Keratinocyte (primary cell): Measurements from ENCODE around the gene CDC26. TPM values are rescaled to one million over a fixed set of nuclear protein-coding genes. Genes with fewer than 3 reads are reported as not detected.

ENCODE experiments used
- DNase-seq: peaks from one replicate; pipeline ENCODE4 v3.0.0-alpha.2; 2011; ENCODE audit warnings: low read depth, missing footprints, low spot score
- FAIRE-seq: peaks from 2 replicates; lab custom pipeline; 2011; peaks lifted over from hg19 to GRCh38; lab: Jason Lieb, UNC
- H2AFZ ChIP-seq: 2 replicates; pipeline ENCODE4 v1.6.0; 2012; ENCODE audit warnings: low read length, control low read depth, inconsistent platforms; ENCODE audit not compliant: control insufficient read depth
- H3K27ac ChIP-seq: 2 replicates; pipeline ENCODE4 v1.5.1; 2011; ENCODE audit warnings: low read length; ENCODE audit not compliant: control insufficient read depth, insufficient read depth
- H3K27me3 ChIP-seq: 3 replicates; pipeline ENCODE4 v1.6.0; 2011; ENCODE audit warnings: low read length; ENCODE audit not compliant: control insufficient read depth, insufficient read depth; ENCODE audit errors: extremely low read depth
- H3K36me3 ChIP-seq, 2 experiments: 2 replicates in 1 of 2; 3 replicates in 1 of 2; pipeline ENCODE4 v1.5.1; 2011; ENCODE audit warnings: low read length in 2 of 2, mild to moderate bottlenecking in 1 of 2; ENCODE audit not compliant: control insufficient read depth in 2 of 2, insufficient read depth in 2 of 2; ENCODE audit errors: extremely low read depth in 1 of 2
- H3K4me1 ChIP-seq: 3 replicates; pipeline ENCODE4 v1.5.1; 2011; ENCODE audit warnings: low read length; ENCODE audit not compliant: control insufficient read depth, insufficient read depth; ENCODE audit errors: extremely low read depth
- H3K4me2 ChIP-seq: 3 replicates; pipeline ENCODE4 v1.6.0; 2011; ENCODE audit warnings: low read depth, low read length; ENCODE audit not compliant: control insufficient read depth, insufficient read depth; ENCODE audit errors: extremely low read depth
- H3K4me3 ChIP-seq, 3 experiments: fragments of 200-600 bp in 1 of 3; sonication (generic) in 1 of 3; 2 replicates in 2 of 3; 3 replicates in 1 of 3; pipeline ENCODE4 v1.5.1; 2011 to 2016; ENCODE audit warnings: low read length in 3 of 3, mild to moderate bottlenecking in 3 of 3, control low read depth in 2 of 3, inconsistent platforms in 1 of 3, low read depth in 1 of 3, mixed read lengths in 1 of 3, mixed run types in 1 of 3, moderate library complexity in 1 of 3; ENCODE audit not compliant: control insufficient read depth in 2 of 3, insufficient read depth in 2 of 3; ENCODE audit errors: extremely low read depth in 1 of 3
- H3K79me2 ChIP-seq: 2 replicates; pipeline ENCODE4 v1.6.0; 2012; ENCODE audit warnings: low read length; ENCODE audit not compliant: control insufficient read depth, insufficient read depth
- H3K9ac ChIP-seq: 3 replicates; pipeline ENCODE4 v1.6.0; 2011; ENCODE audit warnings: low read length; ENCODE audit not compliant: control insufficient read depth, insufficient read depth; ENCODE audit errors: extremely low read depth
- H3K9me1 ChIP-seq: 3 replicates; pipeline ENCODE4 v1.6.0; 2011; ENCODE audit warnings: low read length; ENCODE audit not compliant: control insufficient read depth, insufficient read depth; ENCODE audit errors: extremely low read depth
- H3K9me3 ChIP-seq: 2 replicates; pipeline ENCODE4 v1.5.1; 2012; ENCODE audit warnings: low read depth, low read length; ENCODE audit not compliant: control insufficient read depth
- H4K20me1 ChIP-seq: 3 replicates; pipeline ENCODE4 v1.6.0; 2011; ENCODE audit warnings: low read length; ENCODE audit not compliant: control insufficient read depth, insufficient read depth; ENCODE audit errors: extremely low read depth
- EZH2 ChIP-seq: IDR thresholded peaks from one replicate; pipeline ENCODE4 v1.6.1; 2012; ENCODE audit warnings: inconsistent platforms, mild to moderate bottlenecking, low read length, moderate library complexity
- dilution Hi-C: fragments of 300-500 bp; cut with MboI; formaldehyde crosslinking; loops from one replicate; pipeline ENCODE4 v1.7.0; 2020; ENCODE audit warnings: low sequenced_read_pairs; ENCODE audit not compliant: extremely low pct_ligation_motif_present
- polyA plus RNA-seq, 5 experiments: library from polyadenylated mRNA; depleted of rRNA in 3 of 5; stranded (reverse) in 3 of 5; stranded (forward) in 1 of 5; unstranded in 1 of 5; fragments of >200 nt; gene quantifications; 1 replicate in 1 of 5; 2 replicates in 3 of 5; 3 replicates in 1 of 5; pipeline versions ENCODE4 v1.2.1 to v1.2.3, GENCODE V29; 2011 to 2012; ENCODE audit warnings: missing spikeins in 2 of 5, low read depth in 1 of 5, low replicate concordance in 1 of 5
- TF ChIP-seq, protein P1 (sequence below), 3 experiments: IDR thresholded peaks in 1 of 3; conservative IDR thresholded peaks in 1 of 3; optimal IDR thresholded peaks in 1 of 3; 2 replicates in 2 of 3; 3 replicates in 1 of 3; pipeline versions ENCODE3 to v1.5.1; 2011; ENCODE audit warnings: low read length in 3 of 3, mild to moderate bottlenecking in 3 of 3, moderate library complexity in 2 of 3, control low read depth in 1 of 3, inconsistent platforms in 1 of 3; ENCODE audit not compliant: insufficient read depth in 2 of 3; ENCODE audit errors: extremely low read depth in 1 of 3

CDC26 gene
- polyA plus RNA-seq, 1 donor (not counting 4 experiments of a cell fraction or from before 2014, with no cell fraction given) = 56.8 TPM

DNA sequence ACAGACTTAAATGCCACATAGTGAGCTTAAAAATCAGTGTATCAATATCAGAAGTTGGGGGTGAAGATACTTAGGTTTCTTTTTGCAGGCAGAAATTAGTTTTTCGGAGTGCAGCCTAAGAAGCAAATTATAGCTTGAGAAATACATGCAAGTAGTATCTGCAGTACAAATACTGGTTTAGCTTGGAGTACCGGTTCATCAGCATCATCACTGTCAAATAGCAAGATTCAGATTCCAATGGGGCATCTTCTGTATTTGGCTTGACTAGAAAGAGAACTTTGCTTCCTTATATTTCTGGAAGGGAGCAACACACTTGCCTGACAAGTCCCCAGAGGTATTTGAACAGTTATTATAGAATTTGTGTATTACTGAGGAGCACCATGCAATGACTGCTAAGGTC, 34.2 kb downstream of the CDC26 start:
- H3K9ac ChIP-seq = no peak overlapping the region
- TF ChIP-seq, protein P1, sequence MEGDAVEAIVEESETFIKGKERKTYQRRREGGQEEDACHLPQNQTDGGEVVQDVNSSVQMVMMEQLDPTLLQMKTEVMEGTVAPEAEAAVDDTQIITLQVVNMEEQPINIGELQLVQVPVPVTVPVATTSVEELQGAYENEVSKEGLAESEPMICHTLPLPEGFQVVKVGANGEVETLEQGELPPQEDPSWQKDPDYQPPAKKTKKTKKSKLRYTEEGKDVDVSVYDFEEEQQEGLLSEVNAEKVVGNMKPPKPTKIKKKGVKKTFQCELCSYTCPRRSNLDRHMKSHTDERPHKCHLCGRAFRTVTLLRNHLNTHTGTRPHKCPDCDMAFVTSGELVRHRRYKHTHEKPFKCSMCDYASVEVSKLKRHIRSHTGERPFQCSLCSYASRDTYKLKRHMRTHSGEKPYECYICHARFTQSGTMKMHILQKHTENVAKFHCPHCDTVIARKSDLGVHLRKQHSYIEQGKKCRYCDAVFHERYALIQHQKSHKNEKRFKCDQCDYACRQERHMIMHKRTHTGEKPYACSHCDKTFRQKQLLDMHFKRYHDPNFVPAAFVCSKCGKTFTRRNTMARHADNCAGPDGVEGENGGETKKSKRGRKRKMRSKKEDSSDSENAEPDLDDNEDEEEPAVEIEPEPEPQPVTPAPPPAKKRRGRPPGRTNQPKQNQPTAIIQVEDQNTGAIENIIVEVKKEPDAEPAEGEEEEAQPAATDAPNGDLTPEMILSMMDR (optimal IDR thresholded peaks at IDR 0.05 in 1 of 3, IDR thresholded peaks at IDR 0.05 in 1 of 3, conservative IDR thresholded peaks at IDR 0.05 in 1 of 3; ENCODE audit: extremely low read depth in 1 of 3, insufficient read depth in 2 of 3, low read length in 3 of 3) = no peak
- no peak for TF ChIP-seq EZH2
- H3K27me3 ChIP-seq = no peaks in the 10 kb centered on the region
- FAIRE-seq (no peak), DNase-seq (no peak)
- no peaks in the 10 kb centered on the region for H3K9me3 ChIP-seq
- H4K20me1 ChIP-seq = no peaks in the 10 kb centered on the region
- H3K9me1 ChIP-seq = no peaks in the 10 kb centered on the region
- H2AFZ ChIP-seq = no peak overlapping the region
- no peaks in the 10 kb centered on the region for H3K36me3 ChIP-seq
- H3K79me2 ChIP-seq = no peaks in the 10 kb centered on the region
- no peak overlapping the region for H3K27ac ChIP-seq
- no peak overlapping the region for H3K4me2 ChIP-seq
- no peaks in the 10 kb centered on the region for H3K4me1 ChIP-seq
- dilution Hi-C loops = no loop called here
- no peak overlapping the region for H3K4me3 ChIP-seq

DNA sequence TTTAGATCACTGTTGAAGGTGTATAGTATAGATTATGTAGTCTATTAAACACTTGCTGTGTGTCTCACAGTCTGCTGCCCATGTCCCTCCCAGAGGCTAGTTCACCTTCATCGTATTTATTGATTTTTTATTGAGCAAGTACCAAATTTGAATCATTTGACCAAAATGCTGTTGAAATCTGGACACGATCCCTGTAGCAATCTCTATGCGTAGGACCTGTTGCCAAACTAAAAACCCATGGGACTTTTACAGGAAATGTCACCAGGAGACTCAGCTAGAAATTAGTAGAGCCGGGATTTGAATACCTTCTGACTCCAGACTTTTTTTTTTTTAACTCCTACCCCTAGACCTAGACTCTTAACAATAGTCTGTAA, 36.5 kb downstream of the CDC26 start:
- no peak for FAIRE-seq

More for the DNA sequence above, 36.5 kb downstream of the CDC26 start:
- DNase-seq = no peak
- Histone ChIP-seq H3K27ac (no peak overlapping the region), H3K9me3 (no peaks in the 10 kb centered on the region), H3K79me2 (no peaks in the 10 kb centered on the region), H3K4me1 (no peaks in the 10 kb centered on the region), H4K20me1 (no peaks in the 10 kb centered on the region), H3K9ac (no peak overlapping the region), H3K27me3 (no peaks in the 10 kb centered on the region), H2AFZ (no peak overlapping the region), H3K9me1 (no peaks in the 10 kb centered on the region), H3K4me2 (no peak overlapping the region), H3K4me3 (no peak overlapping the region), H3K36me3 (no peaks in the 10 kb centered on the region)
- dilution Hi-C loops = no loop called here
- TF ChIP-seq EZH2 = no peak
- TF ChIP-seq, protein P1 (optimal IDR thresholded peaks at IDR 0.05 in 1 of 3, IDR thresholded peaks at IDR 0.05 in 1 of 3, conservative IDR thresholded peaks at IDR 0.05 in 1 of 3; ENCODE audit: extremely low read depth in 1 of 3, insufficient read depth in 2 of 3, low read length in 3 of 3) = no peak
